ENCODE measurements around the gene ADCYAP1R1.

GRCh38 chr7:31020652-31021051 lies 31.5 kb upstream of the ADCYAP1R1 start:
- TF ChIP-seq, protein P1, sequence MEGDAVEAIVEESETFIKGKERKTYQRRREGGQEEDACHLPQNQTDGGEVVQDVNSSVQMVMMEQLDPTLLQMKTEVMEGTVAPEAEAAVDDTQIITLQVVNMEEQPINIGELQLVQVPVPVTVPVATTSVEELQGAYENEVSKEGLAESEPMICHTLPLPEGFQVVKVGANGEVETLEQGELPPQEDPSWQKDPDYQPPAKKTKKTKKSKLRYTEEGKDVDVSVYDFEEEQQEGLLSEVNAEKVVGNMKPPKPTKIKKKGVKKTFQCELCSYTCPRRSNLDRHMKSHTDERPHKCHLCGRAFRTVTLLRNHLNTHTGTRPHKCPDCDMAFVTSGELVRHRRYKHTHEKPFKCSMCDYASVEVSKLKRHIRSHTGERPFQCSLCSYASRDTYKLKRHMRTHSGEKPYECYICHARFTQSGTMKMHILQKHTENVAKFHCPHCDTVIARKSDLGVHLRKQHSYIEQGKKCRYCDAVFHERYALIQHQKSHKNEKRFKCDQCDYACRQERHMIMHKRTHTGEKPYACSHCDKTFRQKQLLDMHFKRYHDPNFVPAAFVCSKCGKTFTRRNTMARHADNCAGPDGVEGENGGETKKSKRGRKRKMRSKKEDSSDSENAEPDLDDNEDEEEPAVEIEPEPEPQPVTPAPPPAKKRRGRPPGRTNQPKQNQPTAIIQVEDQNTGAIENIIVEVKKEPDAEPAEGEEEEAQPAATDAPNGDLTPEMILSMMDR (conservative IDR thresholded peaks at IDR 0.05; ENCODE audit: low read length), result no peak
- no peak for TF ChIP-seq EZH2phosphoT487 (IDR thresholded peaks at IDR 0.05; ENCODE audit: borderline replicate concordance, low read depth, low read length)

Measured in OCI-LY7 (cell line).